Sigmoid colon (tissue), 7 donors: ENCODE data around the gene TTC9B. TPM values are rescaled to one million over a fixed set of nuclear protein-coding genes. Genes with fewer than 3 reads are reported as not detected.

Experiments
- DNase-seq: peaks from one replicate; pipeline ENCODE4 v3.0.0-alpha.2; 2019
- H3K27ac ChIP-seq, 4 donors: fragments of 200-600 bp; sonication (generic); one replicate each; pipeline ENCODE4 v1.5.1; 2016 to 2019; ENCODE audit warnings: mild to moderate bottlenecking in 1 of 4
- H3K27me3 ChIP-seq, 3 donors: fragments of 200-600 bp; sonication (generic); one replicate each; pipeline ENCODE4 v1.5.1; 2019; ENCODE audit warnings: mild to moderate bottlenecking in 1 of 3
- H3K36me3 ChIP-seq, 4 donors: fragments of 200-600 bp; sonication (generic); one replicate each; pipeline ENCODE4 v1.5.1; 2016 to 2019
- H3K4me1 ChIP-seq, 4 donors: fragments of 200-600 bp; sonication (generic); one replicate each; pipeline ENCODE4 v1.5.1; 2017 to 2019
- H3K4me3 ChIP-seq, 4 donors: fragments of 200-600 bp; sonication (generic); one replicate each; pipeline ENCODE4 v1.5.1; 2017 to 2019; ENCODE audit warnings: mild to moderate bottlenecking in 2 of 4, moderate library complexity in 1 of 4
- H3K9me3 ChIP-seq, 4 donors: fragments of 200-600 bp in 3 of 4; sonication (generic) in 3 of 4; one replicate each; pipeline versions ENCODE4 v1.5.1 to v1.6.1; 2013 to 2019
- CTCF ChIP-seq, 4 experiments: fragments of 450-650 bp in 3 of 4; fragments of 200-600 bp in 1 of 4; IDR thresholded peaks; one replicate each; pipeline ENCODE4 v1.5.1; 2016 to 2019; ENCODE audit warnings: antibody characterized with exemption in 4 of 4, mild to moderate bottlenecking in 3 of 4, moderate library complexity in 2 of 4
- EP300 ChIP-seq, 4 donors: sonication (generic); formaldehyde crosslinking; IDR thresholded peaks; one replicate each; pipeline ENCODE4 v1.6.1; 2017; ENCODE audit warnings: antibody characterized with exemption in 4 of 4
- POLR2A ChIP-seq, 2 donors: fragments of 450-650 bp; IDR thresholded peaks; one replicate each; pipeline ENCODE4 v1.6.1; 2016; ENCODE audit warnings: antibody characterized with exemption in 2 of 2, mild to moderate bottlenecking in 2 of 2, moderate library complexity in 2 of 2
- POLR2AphosphoS5 ChIP-seq, 4 donors: sonication (generic); formaldehyde crosslinking; IDR thresholded peaks; one replicate each; pipeline ENCODE4 v1.6.1; 2017; ENCODE audit warnings: antibody characterized with exemption in 4 of 4
- WGBS, 2 donors: extraction: QIAGEN DNeasy Blood & Tissue Kit; methylation state at CpG; one replicate each; pipeline ENCODE4 v1.1.7; 2013; 5-methylcytosine and 5-hydroxymethylcytosine counted together
- intact Hi-C: fragments of 100-400 bp; cut with DNase I; formaldehyde crosslinking; loops from one replicate; pipeline ENCODE4 v1.15.1; 2023
- polyA plus RNA-seq, 3 donors: library from polyadenylated mRNA; stranded (reverse); fragments of 200-250 nt; gene quantifications; one replicate each; pipeline ENCODE4 v1.2.3, GENCODE V29; 2013
- total RNA-seq, 4 donors: library from RNA; depleted of rRNA; stranded (reverse); fragments of >200 nt; gene quantifications; one replicate each; pipeline ENCODE4 v1.1.0, GENCODE V29; 2016
- donor health status: healthy with polysubstance abuse.
- donor health status: Bipolar disorder and iron deficiency.
- donor health status: healthy.

The TTC9B gene
- total and polyA plus RNA-seq, 7 donors: 0.34 to 5.0 (median 1.1) TPM; not detected in 4

- no peak for DNase-seq
- Histone ChIP-seq H3K4me1 (no peaks in the 10 kb centered on the region), H3K27me3 (peaks cover 0 to 1% (median 0%) of the 10 kb centered on the region in 3 donors), H3K9me3 (no peaks in the 10 kb centered on the region), H3K27ac (no peak overlapping the region), H3K36me3 (peaks cover 2 to 50% (median 19%) of the 10 kb centered on the region in 4 donors), H3K4me3 (no peak overlapping the region)
- TF ChIP-seq POLR2A (IDR thresholded peaks at IDR 0.05) (no peak), EP300 (IDR thresholded peaks at IDR 0.05) (no peak), POLR2AphosphoS5 (IDR thresholded peaks at IDR 0.05) (no peak), CTCF (IDR thresholded peaks at IDR 0.05) (no peak)
- WGBS, 2 donors: 93 to 98% methylated on average over 5 of the region's 5 CpGs
- intact Hi-C loops: no loop called here
Observed at GRCh38 chr19:40210889-40211288, 7.3 kb downstream of the TTC9B start.

GRCh38 chr19:40208602-40209001 is 9.6 kb downstream of the TTC9B start:
- no peaks in the 10 kb centered on the region for H3K9me3 ChIP-seq
- peaks cover 19 to 73% (median 25%) of the 10 kb centered on the region in 4 donors for H3K36me3 ChIP-seq
- intact Hi-C loops: no loop called here
- H3K4me3 ChIP-seq: no peak overlapping the region
- 97% methylated on average over 5 of the region's 5 CpGs for WGBS, 2 donors
- no peaks in the 10 kb centered on the region for H3K4me1 ChIP-seq
- H3K27me3 ChIP-seq: no peaks in the 10 kb centered on the region
- DNase-seq: no peak
- no peak for TF ChIP-seq POLR2AphosphoS5 (IDR thresholded peaks at IDR 0.05)
- TF ChIP-seq POLR2A (IDR thresholded peaks at IDR 0.05): no peak
- TF ChIP-seq CTCF (IDR thresholded peaks at IDR 0.05): no peak
- TF ChIP-seq EP300 (IDR thresholded peaks at IDR 0.05): no peak
- no peak overlapping the region for H3K27ac ChIP-seq

- no peaks in the 10 kb centered on the region for H3K27me3 ChIP-seq
- WGBS, 2 donors: 97 to 98% methylated on average over 21 of the region's 21 CpGs
- TF ChIP-seq CTCF (IDR thresholded peaks at IDR 0.05): no peak
- no peak for TF ChIP-seq POLR2A (IDR thresholded peaks at IDR 0.05)
- no peak for TF ChIP-seq POLR2AphosphoS5 (IDR thresholded peaks at IDR 0.05)
- no peak for TF ChIP-seq EP300 (IDR thresholded peaks at IDR 0.05)
- H3K27ac ChIP-seq: no peak overlapping the region
- no peaks in the 10 kb centered on the region for H3K9me3 ChIP-seq
- peaks cover 19 to 80% (median 28%) of the 10 kb centered on the region in 4 donors for H3K36me3 ChIP-seq
- no peaks in the 10 kb centered on the region for H3K4me1 ChIP-seq
- no peak for DNase-seq
- intact Hi-C loops: no loop called here
- no peak overlapping the region for H3K4me3 ChIP-seq
Observed at GRCh38 chr19:40205760-40206159, 12.4 kb downstream of the TTC9B start.

- Histone ChIP-seq H3K36me3 (peaks cover 10 to 70% (median 25%) of the 10 kb centered on the region in 4 donors), H3K9me3 (no peaks in the 10 kb centered on the region), H3K27me3 (no peaks in the 10 kb centered on the region), H3K4me1 (no peaks in the 10 kb centered on the region), H3K27ac (no peak overlapping the region), H3K4me3 (no peak overlapping the region)
- no peak for TF ChIP-seq CTCF (IDR thresholded peaks at IDR 0.05)
- no peak for TF ChIP-seq EP300 (IDR thresholded peaks at IDR 0.05)
- no peak for TF ChIP-seq POLR2AphosphoS5 (IDR thresholded peaks at IDR 0.05)
- no peak for TF ChIP-seq POLR2A (IDR thresholded peaks at IDR 0.05)
- intact Hi-C loops: no loop called here
- no peak for DNase-seq
- 96 to 98% methylated on average over 16 of the region's 16 CpGs for WGBS, 2 donors
Observed at GRCh38 chr19:40204381-40204780, 13.8 kb downstream of the TTC9B start.
